Pancreas (tissue), 10 donors: ENCODE measurements around the gene SCAI. TPM values are rescaled to one million over a fixed set of nuclear protein-coding genes. Genes with fewer than 3 reads are reported as not detected.

Experiments used
- ATAC-seq, 4 donors: fragments of 200-7000 bp; cut with Tn5 transposase; one replicate each; pipeline versions ENCODE4 v1.8.0 to v1.9.1; 2020; ENCODE audit warnings: mild to moderate bottlenecking in 4 of 4, moderate library complexity in 4 of 4
- DNase-seq, 6 donors: peaks; one replicate each; pipeline ENCODE4 v3.0.0-alpha.2; 2020
- FAIRE-seq: peaks from 2 replicates; lab custom pipeline; 2012; peaks lifted over from hg19 to GRCh38; lab: Jason Lieb, UNC
- H3K27ac ChIP-seq, 4 donors: fragments of 200-600 bp; sonication (generic); 1 replicate in 3 of 4; 2 replicates in 1 of 4; pipeline versions ENCODE4 v1.5.0 to v1.8.0; 2020
- H3K27me3 ChIP-seq, 4 donors: fragments of 200-600 bp; one replicate each; pipeline ENCODE4 v1.8.0; 2021
- H3K36me3 ChIP-seq, 3 donors: fragments of 200-600 bp; sonication (generic) in 1 of 3; one replicate each; pipeline versions ENCODE4 v1.5.0 to v1.8.0; 2020 to 2021
- H3K4me1 ChIP-seq, 3 donors: fragments of 200-600 bp; one replicate each; pipeline ENCODE4 v1.8.0; 2021
- H3K4me3 ChIP-seq, 4 donors: fragments of 200-600 bp; sonication (generic) in 2 of 4; one replicate each; pipeline versions ENCODE4 v1.5.0 to v1.8.0; 2020 to 2021
- H3K9me3 ChIP-seq, 4 donors: fragments of 200-600 bp; one replicate each; pipeline ENCODE4 v1.8.0; 2021
- CTCF ChIP-seq, 4 donors: fragments of 200-600 bp; sonication (generic) in 3 of 4; IDR thresholded peaks; one replicate each; pipeline versions ENCODE4 v1.5.0 to v1.8.0; 2021; ENCODE audit warnings: antibody characterized with exemption in 4 of 4
- WGBS, 2 donors: extraction: QIAGEN DNeasy Blood & Tissue Kit; methylation state at CpG; one replicate each; pipeline ENCODE4 v1.1.7; 2013; 5-methylcytosine and 5-hydroxymethylcytosine counted together
- intact Hi-C, 3 donors: fragments of 100-400 bp; cut with DNase I; formaldehyde crosslinking; loops; one replicate each; pipeline versions ENCODE4 v1.11.1 to v1.14.2; 2022
- polyA plus RNA-seq, 2 donors: library from polyadenylated mRNA; stranded (reverse); fragments of 200-250 nt; gene quantifications; one replicate each; pipeline ENCODE4 v1.2.3, GENCODE V29; 2013
- total RNA-seq, 6 donors: library from RNA; stranded (reverse); fragmentation: NEBNext Ultra II Directional in 4 of 6; extraction: Animal tissue kit (Norgen Biotek cat#: 25700) in 4 of 6; gene quantifications; one replicate each; pipeline versions ENCODE4 v1.2.1 to v1.2.4, GENCODE V29; 2021 to 2023
- donor health status: healthy with polysubstance abuse.
- donor health status: DM: no; HTN: no; CAD: no; lungs with moderate emphysema.
- donor health status: DM: no; HTN: no; CAD: no.
- donor health status: control.
- donor health status: control.
- donor health status: Bipolar disorder and iron deficiency.
- donor health status: DM: yes; HTN: yes; CAD: no.
- donor health status: DM: no; HTN: no; CAD: no.
- donor health status: DM: no; HTN: no; CAD: no.
- donor health status: DM: yes; HTN: yes; CAD: no.

SCAI gene
- total and polyA plus RNA-seq, 8 donors, result 1.6 to 6.8 (median 3.5) TPM

DNA sequence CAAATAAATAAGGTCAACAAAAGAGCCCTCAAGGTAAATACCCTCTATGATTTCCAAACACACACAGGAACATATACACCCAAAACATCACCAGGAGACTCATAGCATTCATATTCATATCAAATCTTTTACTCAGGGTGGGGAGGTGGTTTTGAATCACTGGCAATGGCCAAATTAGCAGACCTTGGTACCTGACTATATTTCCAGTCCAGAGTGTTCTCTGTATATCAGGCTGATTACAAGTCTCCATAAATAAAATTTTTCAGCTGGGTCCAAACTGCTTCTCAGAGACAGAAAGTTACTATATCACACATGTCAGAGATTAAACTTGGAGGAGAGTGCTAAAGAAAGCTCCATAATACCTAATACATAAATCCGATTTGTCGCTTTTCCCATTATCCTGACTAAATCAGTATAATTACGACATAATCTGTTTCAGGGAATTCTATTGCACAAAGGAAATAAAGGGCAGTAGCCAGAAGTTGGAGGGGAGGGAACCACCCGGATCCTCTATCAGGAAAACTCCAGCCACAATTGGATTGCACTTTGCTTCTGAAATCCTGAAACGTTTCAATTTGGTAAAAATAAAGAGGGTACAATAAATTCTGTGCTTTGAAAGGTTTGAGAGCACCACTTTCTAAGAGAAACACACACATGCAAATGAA lies 195.5 kb downstream of the SCAI start:
- H3K27ac ChIP-seq, result no peak overlapping the region
- no peak overlapping the region for H3K4me3 ChIP-seq
- no peak for TF ChIP-seq CTCF (IDR thresholded peaks at IDR 0.05)
- no peak for ATAC-seq
- H3K9me3 ChIP-seq, result no peaks in the 10 kb centered on the region
- intact Hi-C loops, result no loop called here
- H3K36me3 ChIP-seq, result no peaks in the 10 kb centered on the region
- WGBS, 2 donors, result 73 to 82% methylated on average over 5 of the region's 5 CpGs
- no peak for DNase-seq
- peaks cover 0 to 2% (median 0%) of the 10 kb centered on the region in 3 donors for H3K4me1 ChIP-seq
- no peak for FAIRE-seq
- no peaks in the 10 kb centered on the region for H3K27me3 ChIP-seq

GRCh38 chr9:124946167-124946566 lies 197.2 kb downstream of the SCAI start:
- intact Hi-C loops, result no loop called here
- FAIRE-seq (no peak), DNase-seq (no peak), ATAC-seq (no peak)
- WGBS, 2 donors, result 64 to 68% methylated on average over 1 of the region's 1 CpG
- Histone ChIP-seq H3K4me1 (peaks cover 0 to 8% (median 6%) of the 10 kb centered on the region in 3 donors), H3K4me3 (no peak overlapping the region), H3K27me3 (no peaks in the 10 kb centered on the region), H3K9me3 (no peaks in the 10 kb centered on the region), H3K27ac (no peak overlapping the region), H3K36me3 (no peaks in the 10 kb centered on the region)
- no peak for TF ChIP-seq CTCF (IDR thresholded peaks at IDR 0.05)

GRCh38 chr9:124941679-124942561 lies 201.4 kb downstream of the SCAI start:
- peak; percentile 37 to 76 (median 57) for DNase-seq
- peak overlapping the region; percentile 96 to 99 (median 98) for H3K27ac ChIP-seq
- peak; percentile 33 to 58 (median 46) for ATAC-seq
- H3K36me3 ChIP-seq, result peaks cover 0 to 5% (median 0%) of the 10 kb centered on the region in 3 donors
- no peak for TF ChIP-seq CTCF (IDR thresholded peaks at IDR 0.05)
- H3K4me1 ChIP-seq, result peaks cover 0 to 8% (median 6%) of the 10 kb centered on the region in 3 donors
- WGBS, 2 donors, result 6 to 11% methylated on average over 31 of the region's 31 CpGs
- FAIRE-seq, result no peak
- H3K9me3 ChIP-seq, result no peaks in the 10 kb centered on the region
- no peaks in the 10 kb centered on the region for H3K27me3 ChIP-seq
- H3K4me3 ChIP-seq, result peak overlapping the region; percentile 75 to 90 (median 86)
- intact Hi-C loops, result no loop called here

DNA sequence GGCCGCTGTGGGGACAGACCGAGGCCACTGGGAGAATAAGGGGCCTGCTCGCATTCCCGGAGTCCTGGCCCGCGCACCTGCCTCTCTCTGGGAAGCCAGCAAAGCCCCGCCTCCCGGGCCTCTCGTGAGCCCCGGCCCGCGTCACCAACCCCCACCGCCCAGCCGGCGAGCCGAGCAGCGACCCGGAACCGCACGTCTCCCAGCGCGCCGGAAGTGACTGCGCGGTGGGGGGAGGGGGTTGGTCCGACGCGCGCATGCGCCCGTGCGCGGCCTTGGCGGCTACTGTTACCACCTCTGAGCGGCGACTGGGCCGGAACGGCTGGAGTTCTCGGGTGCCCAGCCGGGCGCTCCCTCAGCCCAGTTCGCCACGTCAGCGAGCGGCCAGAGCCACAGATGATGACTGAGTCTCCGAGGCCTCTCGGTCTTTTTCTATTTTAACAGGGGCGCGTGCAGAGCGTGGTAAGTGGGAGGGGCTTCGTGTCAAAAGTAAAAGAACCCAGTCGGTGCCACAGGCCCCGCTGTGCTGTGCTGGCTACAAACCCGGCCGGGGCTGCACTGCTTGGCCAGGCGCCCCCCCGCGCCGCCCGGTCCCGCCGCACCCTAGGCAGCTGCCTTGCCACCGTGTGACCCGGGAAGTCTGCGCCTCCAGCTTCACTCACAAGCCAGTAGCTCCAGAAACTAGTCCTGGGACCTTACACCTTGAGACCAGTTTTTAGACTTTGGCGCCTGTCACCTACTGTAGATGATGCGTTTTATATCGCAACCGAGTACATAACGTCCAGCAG lies 202.2 kb downstream of the SCAI start, which contains the start of gene GOLGA1:
Gene GOLGA1 (minus strand): TSS at position 190 of the 785 bp plus-strand sequence. CDS start 2,372 bp downstream, outside the sequence.
- Histone ChIP-seq H3K27me3 (no peaks in the 10 kb centered on the region), H3K4me3 (peak within 1 kb of the TSS; percentile 75 to 90 (median 86)), H3K27ac (peak within 1 kb of the TSS; percentile 96 to 99 (median 98)), H3K4me1 (peaks cover 0 to 8% (median 6%) of the 10 kb centered on the region in 3 donors), H3K36me3 (peaks cover 0 to 5% (median 0%) of the 10 kb centered on the region in 3 donors), H3K9me3 (no peaks in the 10 kb centered on the region)
- DNase-seq (peak; percentile 95 to 99 (median 98)), ATAC-seq (peak; percentile 91 to 97 (median 96)), FAIRE-seq (no peak)
- no peak for TF ChIP-seq CTCF (IDR thresholded peaks at IDR 0.05)
- intact Hi-C loops, result no loop called here
- whole genome bisulfite sequencing, 2 donors, result 1% methylated on average over 61 to 70 of the region's 70 CpGs
